DOHH2 (cell line): ENCODE measurements around the gene SERPINI1.

Experiments used
- EZH2phosphoT487 ChIP-seq: fragments of 200-600 bp; sonication (generic); IDR thresholded peaks from 2 replicates; pipeline ENCODE4 v1.6.1; 2017; ENCODE audit warnings: borderline replicate concordance, mild to moderate bottlenecking, antibody characterized with exemption, low read length, moderate library complexity, mixed read lengths
- TF ChIP-seq, protein P1 (sequence below): fragments of 200-600 bp; sonication (generic); IDR thresholded peaks from one replicate; pipeline ENCODE4 v1.5.1; 2014; ENCODE audit warnings: antibody characterized with exemption, mild to moderate bottlenecking, low read depth, low read length; ENCODE audit not compliant: poor library complexity, severe bottlenecking

DNA sequence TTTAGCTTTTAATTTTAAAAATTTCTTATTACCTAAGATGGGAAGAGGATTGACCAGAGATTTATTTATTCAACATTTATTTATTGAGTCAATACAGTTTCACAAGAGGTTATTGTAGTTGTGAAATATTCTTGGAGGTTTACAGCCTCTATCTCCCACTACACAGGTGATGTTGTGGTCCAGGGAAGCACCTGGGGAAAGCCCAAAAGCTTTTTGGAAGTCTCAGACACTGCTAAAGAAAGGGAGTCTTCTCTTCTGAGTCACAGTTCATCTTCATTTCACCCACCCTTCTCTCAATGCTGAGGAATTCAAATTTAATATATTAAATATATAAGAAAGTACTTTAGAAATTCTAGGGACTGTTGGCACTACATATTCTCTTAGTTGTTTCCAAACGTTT lies 41.8 kb downstream of the SERPINI1 start:
- TF ChIP-seq, protein P1, sequence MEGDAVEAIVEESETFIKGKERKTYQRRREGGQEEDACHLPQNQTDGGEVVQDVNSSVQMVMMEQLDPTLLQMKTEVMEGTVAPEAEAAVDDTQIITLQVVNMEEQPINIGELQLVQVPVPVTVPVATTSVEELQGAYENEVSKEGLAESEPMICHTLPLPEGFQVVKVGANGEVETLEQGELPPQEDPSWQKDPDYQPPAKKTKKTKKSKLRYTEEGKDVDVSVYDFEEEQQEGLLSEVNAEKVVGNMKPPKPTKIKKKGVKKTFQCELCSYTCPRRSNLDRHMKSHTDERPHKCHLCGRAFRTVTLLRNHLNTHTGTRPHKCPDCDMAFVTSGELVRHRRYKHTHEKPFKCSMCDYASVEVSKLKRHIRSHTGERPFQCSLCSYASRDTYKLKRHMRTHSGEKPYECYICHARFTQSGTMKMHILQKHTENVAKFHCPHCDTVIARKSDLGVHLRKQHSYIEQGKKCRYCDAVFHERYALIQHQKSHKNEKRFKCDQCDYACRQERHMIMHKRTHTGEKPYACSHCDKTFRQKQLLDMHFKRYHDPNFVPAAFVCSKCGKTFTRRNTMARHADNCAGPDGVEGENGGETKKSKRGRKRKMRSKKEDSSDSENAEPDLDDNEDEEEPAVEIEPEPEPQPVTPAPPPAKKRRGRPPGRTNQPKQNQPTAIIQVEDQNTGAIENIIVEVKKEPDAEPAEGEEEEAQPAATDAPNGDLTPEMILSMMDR, result no peak
- no peak for TF ChIP-seq EZH2phosphoT487
